Karpas-422 (cell line): Measurements from ENCODE around the gene ANP32B. TPM values are rescaled to one million over a fixed set of nuclear protein-coding genes. Genes with fewer than 3 reads are reported as not detected.
A peak's percentile ranks its signal among the peaks of the same experiment; 100 is the strongest.
"Not testable (repeated sequence)": the region's sequence is repeated elsewhere in the genome, so short reads cannot be mapped to it uniquely, and the experiment has no call there.

Experiments used
- DNase-seq: peaks from one replicate; pipeline ENCODE4 v3.0.0-alpha.2; 2015
- H2AFZ ChIP-seq: fragments of 200-600 bp; sonication (generic); 2 replicates; pipeline ENCODE4 v1.6.1; 2014; ENCODE audit warnings: antibody characterized with exemption, low read length, mixed read lengths
- H3K27ac ChIP-seq: fragments of 200-600 bp; sonication (generic); 2 replicates; pipeline ENCODE4 v1.5.1; 2014; ENCODE audit warnings: mild to moderate bottlenecking, low read length, moderate library complexity
- H3K27me3 ChIP-seq: fragments of 200-600 bp; sonication (generic); 2 replicates; pipeline ENCODE4 v1.6.1; 2014; ENCODE audit warnings: low read length, mixed read lengths
- H3K36me3 ChIP-seq: fragments of 200-600 bp; sonication (generic); 2 replicates; pipeline ENCODE4 v1.6.1; 2014; ENCODE audit warnings: low read length, mixed read lengths; ENCODE audit not compliant: insufficient read depth
- H3K4me1 ChIP-seq: fragments of 200-600 bp; sonication (generic); 2 replicates; pipeline ENCODE4 v1.6.1; 2014; ENCODE audit warnings: mild to moderate bottlenecking, low read length, mixed read lengths
- H3K4me2 ChIP-seq: fragments of 200-600 bp; sonication (generic); 2 replicates; pipeline ENCODE4 v1.6.1; 2014; ENCODE audit warnings: low read length, low read depth, mild to moderate bottlenecking; ENCODE audit not compliant: poor library complexity, severe bottlenecking
- H3K4me3 ChIP-seq: fragments of 200-600 bp; sonication (generic); 2 replicates; pipeline ENCODE4 v1.5.1; 2014; ENCODE audit warnings: mild to moderate bottlenecking, antibody characterized with exemption, low read length, mixed read lengths
- H3K79me2 ChIP-seq: fragments of 200-600 bp; sonication (generic); 2 replicates; pipeline ENCODE4 v1.6.1; 2014; ENCODE audit warnings: mild to moderate bottlenecking, low read length, mixed read lengths
- H3K9ac ChIP-seq: fragments of 200-600 bp; sonication (generic); 2 replicates; pipeline ENCODE4 v1.6.0; 2014; ENCODE audit warnings: low read length
- H3K9me2 ChIP-seq: fragments of 200-600 bp; sonication (generic), shearing (Covaris generic); replicated peaks from 2 replicates; pipeline ENCODE4 v1.6.0; 2014; ENCODE audit warnings: mild to moderate bottlenecking, low read length, moderate library complexity; ENCODE audit not compliant: insufficient read depth
- H3K9me3 ChIP-seq: fragments of 300-700, 200-600 bp; sonication (generic); 2 replicates; pipeline ENCODE4 v1.6.1; 2014; ENCODE audit warnings: low read length, mixed read lengths
- H4K20me1 ChIP-seq: fragments of 200-600 bp; sonication (generic); 2 replicates; pipeline ENCODE4 v1.6.1; 2014; ENCODE audit warnings: mild to moderate bottlenecking, antibody characterized with exemption, low read length, low read depth; ENCODE audit not compliant: insufficient read depth
- total RNA-seq: library from RNA; depleted of rRNA; stranded (reverse); fragments of >200 nt; shearing (Covaris generic); gene quantifications from 2 replicates; pipeline ENCODE4 v1.2.3, GENCODE V29; 2014; ENCODE audit warnings: low replicate concordance

ANP32B gene
- total RNA-seq, 1 experiment from 2014 or later: 29.1 TPM

DNA sequence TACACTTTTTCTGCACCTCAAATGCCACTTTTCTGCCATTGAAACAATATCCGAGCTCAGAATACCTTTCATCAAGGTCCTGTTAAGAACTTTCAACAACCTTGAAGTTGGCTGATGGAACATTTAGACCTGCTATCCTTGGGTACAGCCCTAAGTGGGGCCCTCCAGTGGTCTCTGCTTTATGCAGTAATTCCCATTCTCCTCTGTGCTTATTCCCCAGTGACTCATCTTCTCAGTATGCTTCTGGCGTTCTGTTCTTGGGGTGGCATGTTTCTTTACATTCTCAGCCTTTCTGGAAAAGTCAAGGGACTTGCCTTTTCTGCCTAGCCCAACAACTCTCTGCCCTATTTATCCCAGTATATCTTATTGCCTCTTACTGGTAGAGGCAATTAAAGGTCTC lies 7.1 kb downstream of the ANP32B start:
- no peak for DNase-seq
- H3K9me2 ChIP-seq: no peaks in the 10 kb centered on the region
- H4K20me1 ChIP-seq: peaks cover 26% of the 10 kb centered on the region; the same call in 1 of the 2 replicates
- peak overlapping the region; percentile 94 for H3K27ac ChIP-seq
- peaks cover 100% of the 10 kb centered on the region for H3K79me2 ChIP-seq
- H3K4me1 ChIP-seq: peaks cover 100% of the 10 kb centered on the region
- H3K36me3 ChIP-seq: peaks cover 28% of the 10 kb centered on the region; the same call in 1 of the 2 replicates
- no peak overlapping the region for H2AFZ ChIP-seq
- peak overlapping the region; percentile 46 for H3K9ac ChIP-seq
- peak overlapping the region; percentile 89 for H3K4me2 ChIP-seq
- H3K9me3 ChIP-seq: no peaks in the 10 kb centered on the region
- no peaks in the 10 kb centered on the region for H3K27me3 ChIP-seq
- no peak overlapping the region for H3K4me3 ChIP-seq

DNA sequence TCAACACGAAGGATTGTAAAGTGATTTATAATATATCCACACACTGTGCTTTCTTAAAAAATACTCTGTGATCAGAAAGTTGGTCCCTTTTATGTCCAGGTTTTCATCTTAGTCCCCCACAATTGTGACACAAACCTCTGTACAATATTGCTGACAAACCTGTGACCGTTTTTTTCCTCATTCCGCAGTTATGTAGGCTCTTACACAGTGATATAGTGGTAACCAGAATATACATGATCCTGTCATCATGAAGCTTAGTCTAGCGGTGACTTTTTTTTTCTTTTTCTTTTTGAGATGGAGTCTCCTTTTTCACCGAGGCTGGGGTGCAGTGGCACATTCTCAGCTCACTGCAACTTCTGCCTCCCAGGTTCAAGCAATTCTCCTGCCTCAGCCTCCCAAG lies 8.7 kb downstream of the ANP32B start:
- no peaks in the 10 kb centered on the region for H3K27me3 ChIP-seq
- H3K9ac ChIP-seq: peak overlapping the region; percentile 40
- DNase-seq: no peak
- H3K79me2 ChIP-seq: peaks cover 99% of the 10 kb centered on the region
- H3K9me3 ChIP-seq: no peaks in the 10 kb centered on the region
- H3K27ac ChIP-seq: peak overlapping the region; percentile 94
- H3K4me1 ChIP-seq: peaks cover 95% of the 10 kb centered on the region
- H3K9me2 ChIP-seq: no peaks in the 10 kb centered on the region
- peaks cover 26% of the 10 kb centered on the region; the same call in 1 of the 2 replicates for H4K20me1 ChIP-seq
- H2AFZ ChIP-seq: no peak overlapping the region
- H3K4me2 ChIP-seq: peak overlapping the region; percentile 89
- H3K36me3 ChIP-seq: peaks cover 37% of the 10 kb centered on the region; the same call in 1 of the 2 replicates
- peak overlapping the region; percentile 11; the same call in 1 of the 2 replicates for H3K4me3 ChIP-seq

DNA sequence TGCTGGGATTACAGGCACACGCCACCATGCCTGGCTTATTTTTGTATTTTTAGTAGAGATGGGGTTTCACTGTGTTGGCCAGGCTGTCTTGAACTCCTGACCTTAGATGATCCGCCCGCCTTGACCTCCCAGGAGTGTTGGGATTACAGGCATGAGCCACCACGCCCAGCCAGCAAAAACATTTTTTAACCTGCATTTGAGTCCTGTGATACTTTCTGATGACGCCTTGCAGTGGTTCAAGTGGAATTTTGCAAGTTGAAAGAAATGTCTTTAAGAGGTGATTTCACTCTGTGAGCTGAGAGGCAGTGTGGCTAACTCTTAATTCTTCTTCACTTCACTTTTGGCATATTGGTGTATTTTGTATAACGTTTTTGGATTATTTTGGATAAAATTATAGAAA lies 9.1 kb downstream of the ANP32B start:
- H4K20me1 ChIP-seq: peaks cover 26% of the 10 kb centered on the region; the same call in 1 of the 2 replicates
- H3K9me2 ChIP-seq: no peaks in the 10 kb centered on the region
- peaks cover 40% of the 10 kb centered on the region; the same call in 1 of the 2 replicates for H3K36me3 ChIP-seq
- peak overlapping the region; percentile 94 for H3K27ac ChIP-seq
- peak overlapping the region; percentile 89 for H3K4me2 ChIP-seq
- H3K9ac ChIP-seq: peak overlapping the region; percentile 40; the same call in 1 of the 2 replicates
- DNase-seq: no peak
- H3K4me1 ChIP-seq: peaks cover 95% of the 10 kb centered on the region
- H2AFZ ChIP-seq: no peak overlapping the region
- H3K79me2 ChIP-seq: peaks cover 99% of the 10 kb centered on the region
- H3K27me3 ChIP-seq: no peaks in the 10 kb centered on the region
- no peaks in the 10 kb centered on the region for H3K9me3 ChIP-seq
- H3K4me3 ChIP-seq: no peak overlapping the region

DNA sequence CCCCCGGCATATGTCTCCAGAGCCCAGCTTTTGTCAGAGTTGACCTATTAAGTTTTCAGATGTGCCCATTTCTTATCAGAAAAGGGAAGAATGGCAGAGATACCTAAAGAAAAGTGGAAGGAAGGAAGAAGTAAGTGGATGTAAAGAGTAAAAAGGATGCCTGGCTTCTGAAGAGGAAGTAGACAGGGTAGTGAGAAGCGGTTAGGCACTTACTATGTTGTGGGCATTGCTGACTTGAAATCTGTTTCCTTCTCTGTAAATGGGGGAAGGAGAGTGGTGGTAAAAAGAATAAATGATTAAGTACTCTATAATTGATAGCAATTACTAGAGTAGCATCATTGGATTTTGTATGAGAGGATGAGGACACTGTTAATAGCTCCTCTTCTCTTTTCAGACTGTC lies 9.9 kb downstream of the ANP32B start:
- Histone ChIP-seq H3K79me2 (peaks cover 99% of the 10 kb centered on the region), H3K9ac (peak overlapping the region; percentile 8; the same call in 1 of the 2 replicates), H3K9me2 (no peaks in the 10 kb centered on the region), H3K4me2 (peak overlapping the region; percentile 89), H2AFZ (no peak overlapping the region), H3K4me3 (no peak overlapping the region), H4K20me1 (peaks cover 25% of the 10 kb centered on the region; the same call in 1 of the 2 replicates), H3K27me3 (no peaks in the 10 kb centered on the region), H3K4me1 (peaks cover 95% of the 10 kb centered on the region), H3K27ac (peak overlapping the region; percentile 94), H3K9me3 (no peaks in the 10 kb centered on the region), H3K36me3 (peaks cover 48% of the 10 kb centered on the region; the same call in 1 of the 2 replicates)
- DNase-seq: peak; percentile 62

DNA sequence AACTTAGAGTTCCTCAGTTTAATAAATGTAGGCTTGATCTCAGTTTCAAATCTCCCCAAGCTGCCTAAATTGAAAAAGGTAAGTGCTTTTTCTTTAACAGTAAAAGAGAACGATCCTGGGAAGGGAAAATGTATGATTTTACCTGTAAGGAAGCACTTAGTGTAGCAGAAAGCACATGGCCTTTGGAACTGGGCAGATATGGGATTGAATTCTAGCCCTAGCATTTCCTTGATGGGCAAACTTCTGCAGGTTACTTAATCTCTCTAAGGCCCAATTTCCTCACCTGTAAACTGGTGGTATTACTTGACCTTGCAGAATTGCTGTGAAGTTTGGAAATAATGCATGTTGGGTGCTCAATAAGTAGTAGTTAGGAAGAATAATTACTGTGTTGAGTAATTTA lies 11.6 kb downstream of the ANP32B start:
- Histone ChIP-seq H2AFZ (no peak overlapping the region), H3K27ac (peak overlapping the region; percentile 94), H3K9ac (no peak overlapping the region), H3K79me2 (peaks cover 96% of the 10 kb centered on the region), H3K4me3 (no peak overlapping the region), H3K36me3 (peaks cover 59% of the 10 kb centered on the region), H3K9me2 (no peaks in the 10 kb centered on the region), H4K20me1 (peaks cover 18% of the 10 kb centered on the region; the same call in 1 of the 2 replicates), H3K4me1 (peaks cover 88% of the 10 kb centered on the region), H3K9me3 (no peaks in the 10 kb centered on the region), H3K27me3 (no peaks in the 10 kb centered on the region), H3K4me2 (no peak overlapping the region)
- DNase-seq: no peak

DNA sequence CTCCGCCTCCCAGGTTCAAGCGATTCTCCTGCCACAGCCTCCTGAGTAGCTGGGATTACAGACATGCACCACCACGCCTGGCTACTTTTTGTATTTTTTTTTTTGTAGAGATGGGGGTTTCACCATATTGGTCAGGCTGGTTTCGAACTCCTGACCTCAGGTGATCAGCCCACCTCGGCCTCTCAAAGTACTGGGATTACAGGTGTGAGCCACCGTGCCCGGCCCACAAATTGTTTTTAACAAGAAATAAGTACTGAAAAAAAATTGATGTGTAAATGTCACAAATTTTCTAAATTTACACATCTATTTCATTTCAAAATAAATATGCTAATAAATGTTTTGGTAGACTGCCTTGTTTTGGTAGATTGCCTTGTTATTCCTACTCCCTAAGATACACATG lies 13.5 kb downstream of the ANP32B start:
- H3K4me3 ChIP-seq, H4K20me1 ChIP-seq, H3K27me3 ChIP-seq, H3K9me3 ChIP-seq, H2AFZ ChIP-seq, H3K9ac ChIP-seq, H3K9me2 ChIP-seq, H3K4me2 ChIP-seq, DNase-seq: not testable (repeated sequence)
- Histone ChIP-seq H3K27ac (peak overlapping the region; percentile 39; the same call in 1 of the 2 replicates), H3K79me2 (peaks cover 94% of the 10 kb centered on the region), H3K36me3 (peaks cover 67% of the 10 kb centered on the region), H3K4me1 (peaks cover 68% of the 10 kb centered on the region)

DNA sequence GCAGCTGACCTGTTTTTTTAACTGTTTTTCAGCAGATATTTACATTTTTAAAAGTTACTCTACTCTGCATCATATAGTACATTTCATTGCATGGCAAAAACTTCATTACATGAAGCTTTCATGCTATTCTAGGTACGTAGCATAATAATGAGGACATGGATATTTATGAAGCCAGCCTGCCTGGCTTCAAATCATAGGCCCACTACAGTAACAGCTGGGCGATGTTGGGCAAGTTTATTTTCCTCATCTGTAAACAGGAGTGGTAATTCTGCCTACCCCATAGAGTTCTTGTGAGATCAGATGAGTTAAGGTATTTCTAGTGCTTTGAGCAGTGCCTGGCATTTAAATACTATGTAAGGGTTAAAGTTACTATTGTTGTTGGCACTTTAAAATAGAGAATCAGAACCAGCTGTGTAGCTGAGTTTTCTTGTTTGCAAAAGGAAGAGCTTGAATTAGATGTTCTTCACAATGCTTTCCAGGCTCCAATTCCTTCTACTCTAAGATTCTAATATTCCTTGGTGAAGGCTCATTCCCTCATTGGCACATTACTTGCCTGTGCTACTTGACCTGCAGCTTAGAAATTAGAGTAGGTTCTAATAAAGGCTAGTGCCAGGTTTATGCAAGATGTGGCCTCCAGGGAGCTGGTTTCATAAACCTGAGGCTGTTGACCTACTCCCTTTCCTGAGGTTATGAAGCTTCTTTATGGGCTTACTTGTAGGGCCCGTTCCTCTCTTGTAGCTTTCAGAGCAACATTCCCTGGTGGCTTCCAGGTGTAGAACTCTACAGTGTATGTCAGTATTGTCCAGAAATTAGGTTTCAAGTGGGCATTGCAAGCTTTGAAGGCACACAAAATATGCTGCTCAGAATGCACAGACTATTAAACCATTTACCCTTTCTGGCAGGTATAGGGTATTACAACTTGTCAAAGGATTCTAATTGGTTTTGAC lies 14.5 kb downstream of the ANP32B start:
- Histone ChIP-seq H3K79me2 (peaks cover 94% of the 10 kb centered on the region), H3K9me2 (no peaks in the 10 kb centered on the region), H3K9me3 (no peaks in the 10 kb centered on the region), H4K20me1 (peaks cover 5% of the 10 kb centered on the region; the same call in 1 of the 2 replicates), H3K4me3 (no peak overlapping the region), H3K4me2 (no peak overlapping the region), H3K27ac (peak overlapping the region; percentile 39), H3K9ac (no peak overlapping the region), H3K36me3 (peaks cover 76% of the 10 kb centered on the region), H3K27me3 (no peaks in the 10 kb centered on the region), H2AFZ (no peak overlapping the region), H3K4me1 (peaks cover 65% of the 10 kb centered on the region)
- no peak for DNase-seq

DNA sequence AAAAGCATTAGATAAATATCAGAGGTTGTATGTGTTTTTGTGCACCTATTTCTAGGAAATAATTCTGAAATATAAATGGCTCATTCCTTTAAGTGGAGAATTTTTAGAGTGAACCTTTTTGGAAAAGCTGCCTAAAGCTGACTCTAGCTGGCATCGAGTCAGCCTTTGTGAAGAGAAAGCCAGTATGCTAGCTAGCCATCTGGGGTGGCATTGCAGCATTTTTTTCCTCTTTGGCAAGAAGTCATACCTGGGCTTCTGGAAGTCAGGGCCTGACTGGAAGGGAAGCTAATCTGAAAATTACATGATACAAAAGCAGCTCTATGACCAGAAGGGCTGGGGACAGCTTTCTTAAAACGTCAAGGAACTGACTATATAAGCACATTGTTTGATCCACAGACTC lies 19.7 kb downstream of the ANP32B start:
- H3K9me3 ChIP-seq: no peaks in the 10 kb centered on the region
- no peak overlapping the region for H3K9ac ChIP-seq
- no peak overlapping the region for H2AFZ ChIP-seq
- no peak for DNase-seq
- H3K79me2 ChIP-seq: peaks cover 85% of the 10 kb centered on the region
- peaks cover 5% of the 10 kb centered on the region for H4K20me1 ChIP-seq
- peaks cover 55% of the 10 kb centered on the region for H3K4me1 ChIP-seq
- H3K9me2 ChIP-seq: no peaks in the 10 kb centered on the region
- H3K4me2 ChIP-seq: no peak overlapping the region
- peaks cover 81% of the 10 kb centered on the region for H3K36me3 ChIP-seq
- H3K4me3 ChIP-seq: no peak overlapping the region
- H3K27ac ChIP-seq: peak overlapping the region; percentile 47
- no peaks in the 10 kb centered on the region for H3K27me3 ChIP-seq
